Measurements from ENCODE around the gene PUDP.
A peak's percentile ranks its signal among the peaks of the same experiment; 100 is the strongest.
"Not testable (repeated sequence)": the region's sequence is repeated elsewhere in the genome, so short reads cannot be mapped to it uniquely, and the experiment has no call there.

PUDP gene

DNA sequence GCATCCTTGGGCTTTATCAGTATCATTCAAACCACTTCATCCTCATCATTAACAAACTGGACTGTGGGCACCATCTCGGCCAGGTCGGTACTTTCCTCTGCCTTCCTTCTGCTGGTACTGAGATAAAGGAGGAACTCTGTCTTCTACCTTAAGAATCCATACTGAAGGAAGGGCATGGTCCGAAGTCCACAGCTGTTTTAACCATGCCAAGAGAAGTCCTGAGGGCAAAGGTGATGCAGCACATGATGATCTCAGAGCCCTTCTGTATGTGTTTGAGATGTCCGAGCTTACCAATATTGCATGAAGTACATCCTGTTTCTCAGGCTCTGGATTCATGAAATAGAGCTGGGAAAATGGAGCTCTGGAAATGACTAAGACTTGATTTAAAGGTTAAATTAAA lies 126.0 kb downstream of the PUDP start:
- in situ Hi-C loops (cut with HindIII; ENCODE audit: low sequenced_read_pairs), result no loop called here
- TF ChIP-seq CTCF (IDR thresholded peaks at IDR 0.05; ENCODE audit: low read depth, low read length), result no peak
- no peak overlapping the region for H3K4me3 ChIP-seq (ENCODE audit: low read depth, low read length)
- DNase-seq (ENCODE audit: low read depth, low spot score), result no peak

DNA sequence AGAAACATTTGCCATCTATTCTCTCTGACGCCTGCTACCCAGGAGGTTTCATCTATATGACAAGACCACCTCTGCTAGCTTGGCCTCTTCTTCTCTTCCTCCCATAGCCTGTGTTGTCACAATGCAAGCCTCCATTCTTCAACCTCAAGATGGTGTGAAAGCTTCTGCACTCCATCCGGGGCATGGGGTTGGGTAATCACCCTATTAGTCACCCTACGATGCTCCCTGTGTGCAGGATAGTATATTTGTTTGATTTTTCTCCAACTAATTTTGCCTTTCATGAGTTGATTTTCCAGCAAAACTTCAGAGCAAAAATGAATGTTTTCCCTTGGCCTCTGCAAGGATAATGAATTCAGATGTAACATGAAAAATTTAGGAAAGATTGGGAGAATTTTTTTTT lies 128.4 kb downstream of the PUDP start:
- no peak for TF ChIP-seq CTCF (IDR thresholded peaks at IDR 0.05; ENCODE audit: low read depth, low read length)
- H3K4me3 ChIP-seq (ENCODE audit: low read depth, low read length), result no peak overlapping the region
- in situ Hi-C loops (cut with HindIII; ENCODE audit: low sequenced_read_pairs), result no loop called here
- no peak for DNase-seq (ENCODE audit: low read depth, low spot score)

DNA sequence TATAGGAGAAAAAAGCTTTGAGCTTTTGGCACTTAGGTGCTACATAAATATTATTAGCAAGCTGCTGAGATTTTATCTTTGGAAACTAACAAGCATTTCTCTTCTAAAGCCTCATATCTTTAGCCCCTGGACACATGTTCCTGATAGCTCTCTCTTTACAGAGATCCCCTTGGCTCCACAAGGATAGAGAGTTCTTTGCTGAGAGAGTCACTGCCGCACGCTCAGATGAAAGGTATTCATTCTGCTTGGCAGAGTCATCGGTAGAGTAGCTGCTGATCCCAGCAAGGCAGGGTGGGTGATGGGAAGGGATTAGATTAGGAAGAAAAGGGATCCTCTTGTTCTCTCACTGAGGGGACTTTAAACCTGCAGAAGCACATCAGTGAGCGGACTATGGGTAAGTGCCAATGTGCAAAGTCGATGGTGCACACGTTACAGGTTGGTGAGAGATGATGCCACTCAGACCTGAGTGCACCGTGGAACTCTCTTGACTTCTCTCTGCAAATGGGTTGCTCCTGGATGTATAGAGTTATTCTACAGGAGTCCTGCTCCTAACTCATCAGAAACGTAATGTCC lies 135.6 kb downstream of the PUDP start:
- DNase-seq (ENCODE audit: low read depth, low spot score), result peak; percentile 21
- H3K4me3 ChIP-seq (ENCODE audit: low read depth, low read length); in situ Hi-C loops (cut with HindIII; ENCODE audit: low sequenced_read_pairs): not testable (repeated sequence)

DNA sequence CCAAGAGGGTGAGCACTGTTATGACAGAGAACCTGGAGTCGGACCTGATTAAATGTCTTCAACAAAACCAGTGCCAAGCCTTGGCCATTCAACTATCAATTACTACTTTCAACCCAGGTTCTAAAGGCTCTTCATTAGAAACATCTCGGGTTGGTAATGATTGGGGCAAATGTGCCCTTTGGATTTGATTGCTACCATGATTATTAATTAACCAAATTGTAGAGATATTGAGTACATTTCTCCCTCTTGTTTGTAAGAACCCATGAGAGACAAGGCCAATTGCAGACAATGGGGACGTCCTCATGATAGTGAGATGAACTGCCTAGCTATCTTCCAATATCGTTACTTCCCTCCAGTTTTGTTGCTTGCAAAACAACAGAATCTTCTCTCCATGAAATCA lies 137.1 kb downstream of the PUDP start:
- H3K4me3 ChIP-seq (ENCODE audit: low read depth, low read length); in situ Hi-C loops (cut with HindIII; ENCODE audit: low sequenced_read_pairs); DNase-seq (ENCODE audit: low read depth, low spot score): not testable (repeated sequence)

GRCh38 chrX:7007328-7007727 lies 140.6 kb downstream of the PUDP start:
- in situ Hi-C loops (cut with HindIII; ENCODE audit: low sequenced_read_pairs); DNase-seq (ENCODE audit: low read depth, low spot score); H3K4me3 ChIP-seq (ENCODE audit: low read depth, low read length): not testable (repeated sequence)
